BLaER1 (cell line): Measurements from ENCODE around the gene DIP2C.

Source experiments
- H3K27ac ChIP-seq: shearing (Covaris generic); formaldehyde crosslinking; 2 replicates; pipeline ENCODE4 v1.8.1; 2022
- H3K27me3 ChIP-seq: shearing (Covaris generic); formaldehyde crosslinking; 2 replicates; pipeline ENCODE4 v1.8.1; 2022
- H3K36me3 ChIP-seq: shearing (Covaris generic); formaldehyde crosslinking; 2 replicates; pipeline ENCODE4 v1.8.1; 2022
- H3K4me1 ChIP-seq: shearing (Covaris generic); formaldehyde crosslinking; 2 replicates; pipeline ENCODE4 v1.8.1; 2022
- H3K4me2 ChIP-seq: shearing (Covaris generic); formaldehyde crosslinking; 2 replicates; pipeline ENCODE4 v1.8.1; 2022
- H3K4me3 ChIP-seq: shearing (Covaris generic); formaldehyde crosslinking; 2 replicates; pipeline ENCODE4 v1.8.1; 2022
- H3K9ac ChIP-seq: shearing (Covaris generic); formaldehyde crosslinking; 2 replicates; pipeline ENCODE4 v1.8.1; 2022
- H3K9me3 ChIP-seq: shearing (Covaris generic); formaldehyde crosslinking; 2 replicates; pipeline ENCODE4 v1.8.1; 2022
- H4K20me1 ChIP-seq: shearing (Covaris generic); formaldehyde crosslinking; 2 replicates; pipeline ENCODE4 v1.8.1; 2022
- Cebpa-rat ChIP-seq: shearing (Covaris generic); IDR thresholded peaks from 2 replicates; pipeline ENCODE4 v1.8.1; 2022

DIP2C gene

DNA sequence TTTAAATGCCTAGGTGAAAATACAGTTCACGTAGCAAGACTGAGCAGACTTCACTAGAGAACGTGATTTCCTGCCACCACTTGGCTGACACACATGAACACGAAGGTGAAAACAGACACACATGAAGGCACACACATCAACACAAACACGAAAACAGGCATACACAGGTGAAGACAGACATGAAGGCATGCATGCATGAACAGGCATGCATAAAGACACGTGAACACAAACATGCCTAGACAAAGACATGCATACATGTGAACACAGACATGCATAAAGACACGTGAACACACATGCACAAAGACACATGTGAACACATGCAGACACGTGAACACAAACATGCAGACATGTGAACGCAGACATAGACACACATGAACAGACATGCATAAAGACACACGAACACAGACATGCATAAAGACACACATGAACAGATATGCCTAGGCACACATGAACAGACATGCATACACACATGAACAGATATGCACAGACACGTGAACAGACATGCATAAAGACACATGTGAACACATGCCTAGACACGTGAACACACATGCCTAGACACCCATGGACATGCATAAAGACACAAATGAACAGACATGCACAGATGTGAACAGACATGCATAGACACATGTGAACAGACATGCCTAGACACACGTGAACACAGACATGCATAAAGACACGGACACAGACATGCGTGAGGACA lies 311.1 kb downstream of the DIP2C start:
- Histone ChIP-seq H3K27ac (no peak overlapping the region), H3K4me1 (no peaks in the 10 kb centered on the region), H3K9ac (no peak overlapping the region), H4K20me1 (no peaks in the 10 kb centered on the region), H3K36me3 (peaks cover 80% of the 10 kb centered on the region), H3K9me3 (no peaks in the 10 kb centered on the region), H3K27me3 (no peaks in the 10 kb centered on the region), H3K4me2 (no peak overlapping the region), H3K4me3 (no peak overlapping the region)
- no peak for TF ChIP-seq Cebpa-rat

DNA sequence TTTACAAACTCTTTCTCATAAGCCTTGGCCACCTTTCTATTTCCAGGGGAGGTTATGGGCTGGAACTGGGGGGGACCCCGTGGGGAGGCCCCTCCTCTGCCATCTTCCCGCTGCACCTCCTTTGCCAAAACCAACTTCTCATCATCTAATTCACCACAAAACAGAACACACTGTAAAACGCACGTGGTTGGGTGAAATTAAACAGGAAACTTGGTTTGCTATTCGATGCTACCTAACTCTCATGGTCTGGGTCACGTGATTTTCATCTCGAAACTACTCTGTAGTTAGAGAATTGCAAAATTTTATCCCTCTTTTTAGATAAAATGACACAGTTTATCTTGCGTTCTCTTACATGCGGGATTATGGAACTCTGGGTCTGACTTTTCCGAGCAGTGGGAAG lies 312.2 kb downstream of the DIP2C start:
- Histone ChIP-seq H3K27me3 (no peaks in the 10 kb centered on the region), H3K4me1 (no peaks in the 10 kb centered on the region), H4K20me1 (no peaks in the 10 kb centered on the region), H3K9ac (no peak overlapping the region), H3K36me3 (peaks cover 72% of the 10 kb centered on the region), H3K4me2 (no peak overlapping the region), H3K27ac (no peak overlapping the region), H3K9me3 (no peaks in the 10 kb centered on the region), H3K4me3 (no peak overlapping the region)
- TF ChIP-seq Cebpa-rat, result no peak

DNA sequence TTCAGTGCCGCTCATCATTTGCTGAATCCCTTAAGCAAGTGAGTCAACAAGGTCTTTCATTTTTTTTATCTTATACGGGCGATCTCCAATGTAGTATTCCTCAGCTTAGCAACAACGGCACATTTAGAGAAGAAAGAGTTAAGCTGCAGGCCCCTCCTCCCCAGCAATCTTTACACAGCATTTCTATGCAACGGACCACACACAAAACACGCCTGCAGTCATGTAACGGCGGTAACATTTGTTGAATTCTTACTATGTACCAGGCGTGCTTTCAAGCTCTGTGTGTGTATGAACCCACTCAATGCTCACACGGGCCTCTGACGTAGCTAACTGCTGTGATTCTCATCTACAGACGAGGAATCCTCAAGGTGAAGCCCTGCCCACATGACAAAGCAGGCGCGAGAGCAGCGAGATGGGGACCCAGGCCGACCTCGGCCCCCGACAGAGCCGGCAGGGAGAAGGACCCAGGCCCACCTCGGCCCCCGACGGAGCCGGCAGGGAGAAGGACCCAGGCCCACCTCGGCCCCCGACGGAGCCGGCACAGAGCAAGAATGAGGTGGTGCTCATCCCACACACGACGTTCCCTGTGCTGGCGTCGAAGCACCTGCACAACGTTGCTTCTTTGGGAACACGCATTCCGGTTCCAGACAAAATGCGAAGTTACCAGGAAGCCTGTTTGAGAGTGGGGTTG lies 313.5 kb downstream of the DIP2C start:
- Histone ChIP-seq H3K4me2 (no peak overlapping the region), H3K27me3 (no peaks in the 10 kb centered on the region), H4K20me1 (no peaks in the 10 kb centered on the region), H3K4me3 (no peak overlapping the region), H3K9me3 (no peaks in the 10 kb centered on the region), H3K36me3 (peaks cover 60% of the 10 kb centered on the region), H3K4me1 (peaks cover 8% of the 10 kb centered on the region), H3K9ac (no peak overlapping the region), H3K27ac (no peak overlapping the region)
- no peak for TF ChIP-seq Cebpa-rat

DNA sequence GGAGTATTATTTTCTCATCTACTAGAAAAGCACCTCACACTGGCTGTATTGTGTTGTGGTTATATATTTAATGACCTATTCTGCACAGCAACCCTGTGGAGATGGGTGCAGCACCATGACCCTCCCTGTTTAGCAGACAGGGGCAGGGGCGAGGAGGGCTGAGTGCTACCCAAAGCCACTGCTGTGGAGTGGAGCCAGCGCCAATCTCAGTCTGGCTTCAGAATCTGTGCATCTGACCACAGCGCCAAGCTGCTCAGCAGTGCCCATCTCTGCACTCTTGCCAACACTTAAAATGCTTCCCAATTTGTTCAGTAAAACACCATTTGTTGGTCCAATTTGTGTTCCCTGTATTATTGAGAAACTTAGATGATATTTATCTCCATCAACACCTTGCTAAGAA lies 315.1 kb downstream of the DIP2C start:
- no peak overlapping the region for H3K4me3 ChIP-seq
- H3K27ac ChIP-seq, result no peak overlapping the region
- no peak overlapping the region for H3K4me2 ChIP-seq
- no peaks in the 10 kb centered on the region for H3K27me3 ChIP-seq
- H4K20me1 ChIP-seq, result no peaks in the 10 kb centered on the region
- H3K36me3 ChIP-seq, result peaks cover 52% of the 10 kb centered on the region
- H3K9ac ChIP-seq, result no peak overlapping the region
- no peak for TF ChIP-seq Cebpa-rat
- no peaks in the 10 kb centered on the region for H3K9me3 ChIP-seq
- H3K4me1 ChIP-seq, result peaks cover 8% of the 10 kb centered on the region

DNA sequence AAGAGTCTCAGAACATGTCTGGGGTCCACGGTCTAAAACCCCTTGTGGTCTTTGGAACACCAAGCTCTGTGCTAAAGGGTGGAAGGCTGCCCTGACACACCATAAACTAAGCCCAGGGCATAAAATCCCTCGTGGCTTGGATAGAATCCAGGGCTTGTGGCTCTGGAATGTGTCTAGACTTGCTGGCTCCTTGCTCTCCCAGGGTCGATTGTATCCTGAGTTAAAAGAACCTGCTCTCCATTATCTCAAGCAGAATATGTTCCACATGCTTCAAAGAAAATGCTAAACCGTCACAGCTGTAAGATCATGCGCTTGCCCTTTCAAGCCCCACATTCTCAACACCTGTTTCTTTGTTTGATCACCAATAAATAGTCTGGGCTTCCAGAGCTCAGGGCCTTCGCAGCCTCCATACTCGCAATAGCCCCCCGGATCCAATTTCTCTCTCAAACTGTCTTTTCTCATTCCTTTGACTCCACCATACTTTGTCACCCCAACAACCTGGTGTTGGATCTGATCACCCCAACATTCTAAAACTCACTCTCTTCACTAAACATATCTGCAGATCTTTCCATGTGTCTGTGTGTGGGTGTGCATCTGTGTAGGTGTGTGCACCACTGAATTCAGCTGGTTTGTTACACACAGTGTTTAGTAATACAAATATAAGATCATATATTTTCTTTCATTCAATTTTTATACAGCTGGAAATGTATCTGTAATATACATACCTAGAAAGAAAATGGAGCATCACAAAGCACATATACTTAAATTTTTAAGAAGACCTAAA lies 315.8 kb downstream of the DIP2C start:
- no peak overlapping the region for H3K4me3 ChIP-seq
- no peaks in the 10 kb centered on the region for H3K27me3 ChIP-seq
- no peaks in the 10 kb centered on the region for H4K20me1 ChIP-seq
- peaks cover 8% of the 10 kb centered on the region for H3K4me1 ChIP-seq
- H3K9me3 ChIP-seq, result no peaks in the 10 kb centered on the region
- no peak overlapping the region for H3K4me2 ChIP-seq
- no peak for TF ChIP-seq Cebpa-rat
- H3K27ac ChIP-seq, result no peak overlapping the region
- H3K36me3 ChIP-seq, result peaks cover 54% of the 10 kb centered on the region
- no peak overlapping the region for H3K9ac ChIP-seq

DNA sequence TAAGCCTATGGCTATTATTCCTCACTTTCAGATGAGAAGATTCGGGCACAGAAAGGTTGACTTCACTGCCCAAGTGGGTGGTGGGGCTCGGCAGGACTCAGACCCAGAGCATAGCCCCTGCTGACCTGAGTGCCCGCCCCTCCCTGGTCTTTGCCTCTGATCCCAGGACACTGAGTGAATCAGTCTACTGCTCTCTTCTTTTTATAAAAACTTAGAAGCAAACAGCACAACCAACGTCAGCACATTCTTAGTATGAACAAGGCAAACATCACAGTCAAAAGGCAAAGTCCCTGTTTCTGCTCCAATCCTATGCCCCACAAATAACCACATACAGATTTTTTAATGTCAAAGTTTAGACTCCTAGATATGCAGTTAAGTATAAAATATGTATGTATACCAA lies 316.5 kb downstream of the DIP2C start:
- H3K4me1 ChIP-seq, result peaks cover 8% of the 10 kb centered on the region
- no peaks in the 10 kb centered on the region for H4K20me1 ChIP-seq
- H3K9ac ChIP-seq, result no peak overlapping the region
- H3K4me3 ChIP-seq, result no peak overlapping the region
- H3K27ac ChIP-seq, result no peak overlapping the region
- no peaks in the 10 kb centered on the region for H3K27me3 ChIP-seq
- no peaks in the 10 kb centered on the region for H3K9me3 ChIP-seq
- no peak for TF ChIP-seq Cebpa-rat
- H3K36me3 ChIP-seq, result peaks cover 54% of the 10 kb centered on the region
- no peak overlapping the region for H3K4me2 ChIP-seq

DNA sequence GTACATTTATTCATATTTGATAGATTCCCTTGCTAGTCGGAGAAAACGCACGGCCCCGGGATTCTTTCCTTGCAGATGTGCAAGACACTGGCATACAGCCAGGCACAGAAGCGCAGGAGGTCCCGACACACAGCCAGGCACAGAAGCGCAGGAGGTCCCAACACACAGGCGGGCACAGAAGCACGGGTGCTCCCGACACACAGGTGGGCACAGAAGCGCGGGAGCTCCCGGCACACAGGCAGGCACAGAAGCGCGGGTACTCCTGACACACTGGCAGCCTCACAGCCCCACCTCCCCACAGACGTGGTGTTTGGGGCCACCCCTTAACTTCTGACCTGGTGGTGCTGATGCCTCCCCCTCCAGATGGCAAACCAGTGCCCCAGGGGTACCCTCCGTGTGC lies 316.9 kb downstream of the DIP2C start:
- H3K4me1 ChIP-seq, result peaks cover 8% of the 10 kb centered on the region

DNA sequence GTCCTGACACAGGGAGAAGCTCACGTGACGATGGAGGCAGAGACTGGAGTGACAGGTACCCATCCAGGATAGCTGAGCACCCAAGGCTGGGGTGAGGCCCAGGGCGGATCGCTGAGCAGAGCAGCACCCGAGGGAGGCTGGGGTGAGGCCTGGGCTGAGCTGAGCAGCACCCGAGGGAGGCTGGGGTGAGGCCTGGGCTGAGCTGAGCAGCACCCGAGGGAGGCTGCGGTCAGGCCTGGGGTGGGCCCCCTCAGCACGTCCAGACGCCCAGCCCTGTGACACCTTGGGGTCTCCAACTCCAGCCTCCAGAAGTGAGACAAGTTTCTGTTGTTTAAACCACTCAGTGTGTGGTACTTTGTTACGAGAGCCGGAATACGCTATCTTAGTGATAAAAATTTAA lies 318.0 kb downstream of the DIP2C start:
- no peak overlapping the region for H3K27ac ChIP-seq
- peaks cover 54% of the 10 kb centered on the region for H3K36me3 ChIP-seq
- H3K4me2 ChIP-seq, result no peak overlapping the region

More for the DNA sequence above, 316.9 kb downstream of the DIP2C start:
- TF ChIP-seq Cebpa-rat, result no peak
- Histone ChIP-seq H3K27me3 (no peaks in the 10 kb centered on the region), H3K36me3 (peaks cover 55% of the 10 kb centered on the region), H3K4me2 (no peak overlapping the region), H3K9ac (no peak overlapping the region), H3K9me3 (no peaks in the 10 kb centered on the region), H4K20me1 (no peaks in the 10 kb centered on the region), H3K4me3 (no peak overlapping the region), H3K27ac (no peak overlapping the region)

DNA sequence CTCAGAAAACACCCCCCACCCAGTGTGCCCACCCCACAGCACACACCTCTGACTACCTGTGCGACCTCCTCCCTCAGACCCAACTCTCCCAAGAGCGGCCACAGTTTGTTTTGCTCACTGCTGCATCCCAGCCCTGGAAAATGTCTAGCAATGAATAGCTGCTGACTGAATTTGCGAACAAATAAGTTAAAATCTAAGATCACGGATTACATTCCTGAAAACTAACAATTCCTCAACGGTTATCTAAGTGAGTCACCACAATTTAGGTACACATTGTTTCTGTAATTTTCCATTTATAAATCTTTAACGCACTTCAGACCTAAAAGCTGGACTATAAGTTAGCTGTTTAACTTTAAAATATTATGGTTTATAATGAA lies 319.0 kb downstream of the DIP2C start:
- H3K27me3 ChIP-seq, result no peaks in the 10 kb centered on the region
- H3K4me2 ChIP-seq, result no peak overlapping the region
- no peak overlapping the region for H3K9ac ChIP-seq

More for the DNA sequence above, 318.0 kb downstream of the DIP2C start:
- no peak overlapping the region for H3K4me3 ChIP-seq
- peaks cover 15% of the 10 kb centered on the region for H3K4me1 ChIP-seq
- H4K20me1 ChIP-seq, result no peaks in the 10 kb centered on the region
- TF ChIP-seq Cebpa-rat, result no peak
- H3K27me3 ChIP-seq, result no peaks in the 10 kb centered on the region
- H3K9me3 ChIP-seq, result no peaks in the 10 kb centered on the region
- H3K9ac ChIP-seq, result no peak overlapping the region

More for the DNA sequence above, 319.0 kb downstream of the DIP2C start:
- TF ChIP-seq Cebpa-rat, result no peak
- peaks cover 43% of the 10 kb centered on the region for H3K36me3 ChIP-seq
- peaks cover 26% of the 10 kb centered on the region for H3K4me1 ChIP-seq
- H3K9me3 ChIP-seq, result no peaks in the 10 kb centered on the region
- no peaks in the 10 kb centered on the region for H4K20me1 ChIP-seq
- H3K27ac ChIP-seq, result no peak overlapping the region
- no peak overlapping the region for H3K4me3 ChIP-seq
